ENCODE measurements around the gene TTC21A.

GRCh38 chr3:39115870-39116269 is 8.4 kb downstream of the TTC21A start:
- TF ChIP-seq SIN3A (IDR thresholded peaks at IDR 0.05; ENCODE audit: borderline replicate concordance, insufficient read depth, low read depth, low read length) (no peak), CTCF (IDR thresholded peaks at IDR 0.05) (no peak)

Measured in Panc1 (cell line).